Measurements from ENCODE around the gene THEM5. TPM values are rescaled to one million over a fixed set of nuclear protein-coding genes. Genes with fewer than 3 reads are reported as not detected.
A peak's percentile ranks its signal among the peaks of the same experiment; 100 is the strongest.

Gene THEM5
- polyA plus RNA-seq, 3 donors = not detected

GRCh38 chr1:151871284-151872030, 17.9 kb upstream of the THEM5 start:
- H3K4me3 ChIP-seq (replicated peaks in 1 of 3; ENCODE audit: low read depth in 2 of 3, low read length in 3 of 3) = no peak overlapping the region
- Mint-ChIP-seq H3K4me3 (no peak overlapping the region), H3K36me3 (peaks cover 6 to 13% of the 10 kb centered on the region in 2 donors), H3K9me3 (peaks cover 0 to 4% (median 0%) of the 10 kb centered on the region in 7 donors), H3K27me3 (ENCODE audit: low read depth in 3 of 3) (peaks cover 1 to 6% (median 1%) of the 10 kb centered on the region in 3 donors), H3K4me1 (peaks cover 25% of the 10 kb centered on the region), H3K27ac (no peak overlapping the region)
- no peaks in the 10 kb centered on the region for H3K27me3 ChIP-seq (ENCODE audit: control insufficient read depth in 2 of 2, insufficient read depth in 2 of 2, low read length in 2 of 2)
- no peaks in the 10 kb centered on the region for H3K79me2 ChIP-seq (ENCODE audit: insufficient read depth, low read length)
- intact Hi-C loops (cut with micrococcal nuclease) = no loop called here
- H3K36me3 ChIP-seq (replicated peaks in 1 of 2; ENCODE audit: control insufficient read depth in 1 of 2, insufficient read depth in 2 of 2, low read length in 2 of 2) = peaks cover 0 to 6% of the 10 kb centered on the region in 2 donors
- H3K9me3 ChIP-seq (replicated peaks in 1 of 2; ENCODE audit: control insufficient read depth in 1 of 2, insufficient read depth in 1 of 2, low read length in 2 of 2) = no peaks in the 10 kb centered on the region
- 71% methylated on average over 1 of the region's 5 CpGs for WGBS (ENCODE audit: insufficient coverage)
- no peak overlapping the region for H3K9ac ChIP-seq (ENCODE audit: insufficient read depth, low read length, poor library complexity, severe bottlenecking)
- no peak overlapping the region for H3K27ac ChIP-seq (ENCODE audit: low read depth in 1 of 2, low read length in 2 of 2)
- H3K4me1 ChIP-seq (ENCODE audit: control insufficient read depth in 1 of 2, insufficient read depth in 2 of 2, low read length in 2 of 2) = peaks cover 19 to 23% of the 10 kb centered on the region in 2 donors
- TF ChIP-seq CTCF (IDR thresholded peaks at IDR 0.05) = no peak
- no peak for DNase-seq
- H3K4me2 ChIP-seq (replicated peaks; ENCODE audit: extremely low read depth, low read length, poor library complexity, severe bottlenecking) = no peak overlapping the region
- H4K20me1 ChIP-seq (ENCODE audit: insufficient read depth, low read length) = no peaks in the 10 kb centered on the region
- H2AFZ ChIP-seq (ENCODE audit: insufficient read depth, low read depth, low read length, poor library complexity, severe bottlenecking) = no peak overlapping the region

GRCh38 chr1:151868486-151868885, 15.0 kb upstream of the THEM5 start:
- intact Hi-C loops (cut with micrococcal nuclease) = no loop called here

More at GRCh38 chr1:151868486-151868885, 15.0 kb upstream of the THEM5 start:
- no peaks in the 10 kb centered on the region for H3K27me3 ChIP-seq (ENCODE audit: control insufficient read depth in 2 of 2, insufficient read depth in 2 of 2, low read length in 2 of 2)
- no peak overlapping the region for H3K27ac ChIP-seq (ENCODE audit: low read depth in 1 of 2, low read length in 2 of 2)
- peaks cover 0 to 4% (median 0%) of the 10 kb centered on the region in 7 donors for H3K9me3 Mint-ChIP-seq
- H2AFZ ChIP-seq (ENCODE audit: insufficient read depth, low read depth, low read length, poor library complexity, severe bottlenecking) = no peak overlapping the region
- no peak for TF ChIP-seq CTCF (IDR thresholded peaks at IDR 0.05)
- H3K4me2 ChIP-seq (replicated peaks; ENCODE audit: extremely low read depth, low read length, poor library complexity, severe bottlenecking) = no peak overlapping the region
- H3K4me3 ChIP-seq (replicated peaks in 1 of 3; ENCODE audit: low read depth in 2 of 3, low read length in 3 of 3) = no peak overlapping the region
- peak overlapping the region in 6 of 7 donors; percentile 85 to 95 (median 90) for H3K27ac Mint-ChIP-seq
- no peak overlapping the region for H3K4me3 Mint-ChIP-seq
- H4K20me1 ChIP-seq (ENCODE audit: insufficient read depth, low read length) = no peaks in the 10 kb centered on the region
- no peaks in the 10 kb centered on the region for H3K79me2 ChIP-seq (ENCODE audit: insufficient read depth, low read length)
- no peak for DNase-seq
- no peaks in the 10 kb centered on the region for H3K9me3 ChIP-seq (replicated peaks in 1 of 2; ENCODE audit: control insufficient read depth in 1 of 2, insufficient read depth in 1 of 2, low read length in 2 of 2)
- no peak overlapping the region for H3K9ac ChIP-seq (ENCODE audit: insufficient read depth, low read length, poor library complexity, severe bottlenecking)
- peaks cover 20 to 25% of the 10 kb centered on the region in 2 donors for H3K4me1 ChIP-seq (ENCODE audit: control insufficient read depth in 1 of 2, insufficient read depth in 2 of 2, low read length in 2 of 2)
- H3K27me3 Mint-ChIP-seq (ENCODE audit: low read depth in 3 of 3) = peaks cover 4 to 7% (median 6%) of the 10 kb centered on the region in 3 donors
- H3K4me1 Mint-ChIP-seq = peaks cover 25% of the 10 kb centered on the region
- H3K36me3 Mint-ChIP-seq = peaks cover 0 to 5% of the 10 kb centered on the region in 2 donors
- H3K36me3 ChIP-seq (replicated peaks in 1 of 2; ENCODE audit: control insufficient read depth in 1 of 2, insufficient read depth in 2 of 2, low read length in 2 of 2) = no peaks in the 10 kb centered on the region
- no CpG with 5 or more reads among the region's 3 CpGs for WGBS (ENCODE audit: insufficient coverage)
